HG03139 (cell line): ENCODE results near the gene ANXA5.

Experiments used
- ATAC-seq: cut with Tn5 transposase; IDR thresholded peaks from one replicate; pipeline ENCODE4 v1.9.1; 2021; ENCODE audit not compliant: unreplicated experiment

The ANXA5 gene

GRCh38 chr4:121712001-121712651 is 15.3 kb upstream of the ANXA5 start:
- ATAC-seq = peak; percentile 4

- peak; percentile 87 for ATAC-seq
Measured at GRCh38 chr4:121711263-121712000, 14.7 kb upstream of the ANXA5 start.

GRCh38 chr4:121709766-121710405 is 13.1 kb upstream of the ANXA5 start:
- no peak for ATAC-seq

GRCh38 chr4:121707344-121707743 is 10.6 kb upstream of the ANXA5 start:
- ATAC-seq = no peak

- ATAC-seq = peak; percentile 46
Measured at GRCh38 chr4:121706595-121707021, 9.8 kb upstream of the ANXA5 start.

GRCh38 chr4:121705521-121705920 is 8.7 kb upstream of the ANXA5 start:
- ATAC-seq = no peak

GRCh38 chr4:121702136-121702535 is 5.4 kb upstream of the ANXA5 start:
- no peak for ATAC-seq

- ATAC-seq = no peak
Measured at GRCh38 chr4:121701263-121701662, 4.5 kb upstream of the ANXA5 start.

GRCh38 chr4:121698236-121698671 is 1.5 kb upstream of the ANXA5 start:
- no peak for ATAC-seq

- ATAC-seq = peak; percentile 28
Measured at GRCh38 chr4:121697564-121697963, 784 bp upstream of the ANXA5 start.

- ATAC-seq = no peak
Measured at GRCh38 chr4:121696170-121696580, 605 bp downstream of the ANXA5 start.

- ATAC-seq = no peak
Measured at GRCh38 chr4:121693886-121694285, 2.9 kb downstream of the ANXA5 start.

- ATAC-seq = no peak
Measured at GRCh38 chr4:121693450-121693849, 3.3 kb downstream of the ANXA5 start.

GRCh38 chr4:121692261-121692660 is 4.5 kb downstream of the ANXA5 start:
- ATAC-seq = no peak

- ATAC-seq = no peak
Measured at GRCh38 chr4:121690001-121690400, 6.8 kb downstream of the ANXA5 start.

- no peak for ATAC-seq
Measured at GRCh38 chr4:121688701-121689100, 8.1 kb downstream of the ANXA5 start.

GRCh38 chr4:121688261-121688660 is 8.5 kb downstream of the ANXA5 start:
- ATAC-seq = no peak

GRCh38 chr4:121686255-121686654 is 10.5 kb downstream of the ANXA5 start:
- ATAC-seq = no peak

GRCh38 chr4:121685257-121685656 is 11.5 kb downstream of the ANXA5 start:
- no peak for ATAC-seq

- no peak for ATAC-seq
Measured at GRCh38 chr4:121684561-121684960, 12.2 kb downstream of the ANXA5 start.

- ATAC-seq = no peak
Measured at GRCh38 chr4:121684016-121684415, 12.8 kb downstream of the ANXA5 start.

GRCh38 chr4:121680571-121680970 is 16.2 kb downstream of the ANXA5 start:
- no peak for ATAC-seq
